GM20431 (cell line): ENCODE data around the gene TEX36.
"Not testable (repeated sequence)": the region's sequence is repeated elsewhere in the genome, so short reads cannot be mapped to it uniquely, and the experiment has no call there.

Source experiments
- in situ Hi-C: fragments of 300-500 bp; cut with MseI, MboI; formaldehyde crosslinking; loops from one replicate; pipeline ENCODE4 v1.15.0; 2020; ENCODE audit warnings: low sequenced_read_pairs; ENCODE audit not compliant: unreplicated experiment

TEX36 gene

DNA sequence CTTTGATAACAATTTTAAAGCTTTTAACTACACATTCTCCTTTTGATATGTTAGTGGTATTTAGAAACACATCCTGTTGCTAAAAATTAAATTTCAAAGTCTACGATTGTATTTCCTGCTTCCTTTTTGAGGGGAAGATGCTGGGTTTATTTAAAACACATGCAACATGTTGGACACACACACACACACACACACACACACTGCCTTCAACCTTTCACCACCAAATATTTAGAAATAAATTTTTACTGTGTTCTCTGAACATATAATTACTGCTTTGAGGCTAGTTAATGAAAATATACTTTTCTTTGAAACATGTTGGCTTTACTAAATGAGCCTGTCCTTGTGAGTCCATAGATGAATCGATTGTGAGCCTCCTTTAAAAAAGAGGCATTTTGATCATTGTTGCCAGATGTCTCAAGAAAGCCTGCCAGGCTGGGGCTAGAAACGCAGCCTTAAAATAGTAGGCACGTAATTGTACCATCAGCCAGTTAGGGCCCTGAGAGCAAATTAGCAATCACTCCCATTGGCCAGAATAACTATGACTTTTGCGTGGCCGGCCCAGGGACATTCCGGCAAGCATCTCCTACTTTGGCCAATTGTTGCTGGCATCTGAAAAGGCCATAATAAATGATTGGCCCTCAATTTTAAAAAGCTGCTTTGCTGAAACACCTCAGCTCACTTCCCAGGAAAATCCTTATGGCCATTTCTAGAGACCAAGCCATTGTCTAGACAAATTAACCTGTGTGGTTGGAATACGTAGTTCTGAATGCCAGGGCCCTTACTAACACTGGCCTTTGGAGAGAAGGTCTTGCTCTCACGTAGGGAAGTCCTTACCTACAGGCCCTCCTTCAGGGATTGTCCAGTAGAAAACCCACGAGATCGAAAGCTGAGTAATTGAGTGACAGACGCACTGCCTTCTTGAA, 9.9 kb upstream of the TEX36 start:
- in situ Hi-C loops = no loop called here

DNA sequence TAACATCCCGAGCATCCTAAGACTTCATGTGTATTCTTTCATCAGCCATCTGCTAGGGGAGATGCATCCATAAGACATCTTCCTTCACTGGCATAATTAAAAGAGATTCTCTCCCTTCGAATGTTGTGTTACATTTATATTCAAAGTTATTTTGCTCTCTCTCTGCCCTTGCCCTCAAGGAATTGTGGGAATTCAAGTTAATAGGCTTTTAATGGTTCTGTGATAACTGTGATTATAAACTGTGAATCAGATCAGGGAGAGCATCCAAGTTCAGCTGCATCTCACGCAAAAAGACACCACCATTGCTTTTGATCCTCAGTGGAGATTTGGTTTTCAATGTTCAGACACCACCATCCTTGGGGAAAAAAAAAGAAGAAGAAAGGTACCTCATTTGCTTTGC, 9.2 kb upstream of the TEX36 start:
- in situ Hi-C loops = no loop called here

DNA sequence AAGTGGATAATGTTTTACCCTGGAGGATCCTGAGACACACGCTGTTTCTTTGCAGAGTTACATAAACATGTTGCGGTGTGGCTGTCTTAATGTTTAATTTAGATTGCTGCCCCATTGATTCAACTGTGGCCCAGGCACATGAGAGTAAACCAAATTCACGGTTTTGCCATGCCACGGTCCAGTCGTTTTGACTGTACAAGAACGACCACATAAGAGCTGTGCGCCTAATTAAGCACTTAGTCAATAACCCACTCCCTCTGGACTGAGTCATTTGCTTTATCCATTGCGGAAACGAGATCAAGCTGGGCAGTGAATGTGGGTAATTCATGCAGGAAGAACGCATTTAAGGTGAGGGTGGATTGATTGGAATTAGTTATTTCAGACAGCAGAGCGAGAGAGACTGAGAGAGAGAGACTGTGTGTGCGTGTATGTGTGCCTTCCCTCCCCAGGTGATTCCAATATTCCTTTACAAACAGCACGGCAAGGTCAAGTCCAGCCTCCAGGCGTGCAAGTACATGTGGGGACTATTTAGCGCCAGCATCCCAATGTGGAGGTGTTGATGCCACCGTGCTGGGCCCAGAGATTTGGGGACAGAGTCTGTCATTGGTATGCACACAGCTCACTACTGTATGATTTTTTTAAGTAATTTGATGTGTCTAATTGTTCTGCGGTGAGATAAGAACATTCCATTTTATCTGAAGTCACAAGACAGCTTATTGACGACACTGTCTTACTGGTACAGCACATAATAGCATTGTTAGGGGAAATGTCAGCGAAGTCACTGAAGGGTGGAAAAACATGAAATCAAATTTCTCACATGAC, 8.4 kb upstream of the TEX36 start:
- in situ Hi-C loops = no loop called here

DNA sequence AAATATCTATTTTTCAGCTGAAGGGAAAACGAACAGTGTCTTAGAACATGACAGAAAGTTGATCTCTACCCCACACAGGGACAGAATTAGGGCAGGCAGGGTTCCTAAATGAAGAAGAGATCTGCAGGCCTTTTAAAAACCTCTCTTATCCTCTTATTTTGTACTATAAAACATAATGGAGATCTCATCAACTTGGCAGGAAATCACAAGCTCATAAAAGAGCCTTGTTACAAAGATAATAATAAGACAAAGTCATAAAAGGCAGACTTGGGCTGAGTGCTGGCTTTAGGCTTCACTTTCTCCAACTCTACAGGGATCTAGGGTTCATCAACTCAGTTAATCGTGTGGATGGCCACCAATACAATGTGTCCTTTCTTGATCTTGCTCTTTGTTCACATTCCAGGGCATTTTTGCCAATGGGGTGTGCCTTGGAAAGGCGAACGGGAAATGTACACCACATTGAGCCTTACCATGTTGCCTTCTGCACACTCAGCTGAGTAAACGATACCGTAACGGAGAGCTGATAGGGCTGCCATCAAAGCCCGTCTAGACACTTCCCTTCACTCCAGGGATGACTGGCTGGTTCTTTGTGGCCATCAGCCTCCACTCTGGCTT, 7.1 kb upstream of the TEX36 start:
- in situ Hi-C loops = no loop called here

DNA sequence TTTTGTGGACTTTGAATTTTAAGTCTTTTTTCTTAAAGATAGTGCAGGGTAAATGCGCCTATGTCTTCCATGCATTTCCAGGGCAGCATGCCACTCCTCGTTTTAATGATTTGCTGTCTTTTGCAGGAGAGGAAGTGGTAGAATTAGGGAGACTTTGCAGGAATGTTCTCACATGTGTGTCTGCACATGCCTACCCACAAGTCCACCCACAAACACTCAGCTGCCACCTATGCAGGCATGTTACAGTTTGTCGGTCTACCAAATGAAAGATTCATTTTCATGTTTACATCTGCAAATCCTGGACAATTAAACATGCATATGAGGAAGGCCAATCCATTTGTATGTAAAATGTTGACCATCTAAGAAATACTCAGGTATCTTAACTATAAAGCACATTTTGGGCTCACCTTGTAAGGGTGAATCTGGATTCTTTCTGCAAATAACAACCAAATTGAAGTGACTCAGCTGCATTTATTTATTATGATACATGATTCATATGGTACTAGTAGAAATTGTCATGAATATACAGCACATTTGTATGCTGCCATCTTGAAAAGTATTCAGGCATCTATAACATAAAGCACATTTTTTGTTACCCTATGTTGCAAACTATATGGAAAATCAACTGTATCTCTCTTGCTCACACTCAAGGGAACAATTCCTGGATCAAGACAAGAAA, 4.7 kb upstream of the TEX36 start:
- in situ Hi-C loops = no loop called here

DNA sequence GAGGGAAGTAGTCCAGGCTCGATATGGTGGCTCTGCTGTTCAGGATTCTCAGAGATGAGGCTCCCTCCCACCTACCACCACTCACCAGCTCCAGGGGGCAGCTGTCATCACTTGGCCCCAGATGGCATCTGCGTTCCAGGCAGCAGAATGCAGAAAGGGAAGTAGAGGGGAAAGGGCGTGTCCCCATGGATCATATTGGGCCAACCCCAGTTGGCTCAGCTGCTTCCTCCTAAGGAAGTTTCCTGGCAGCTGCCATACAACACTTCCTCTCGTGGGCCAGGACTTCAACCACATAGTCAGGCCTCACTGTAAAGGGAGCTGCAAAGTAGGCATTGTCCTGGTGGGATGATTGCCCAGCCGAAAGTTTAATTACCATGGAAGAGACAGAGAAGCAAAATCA, 1.6 kb upstream of the TEX36 start:
- in situ Hi-C loops = no loop called here

DNA sequence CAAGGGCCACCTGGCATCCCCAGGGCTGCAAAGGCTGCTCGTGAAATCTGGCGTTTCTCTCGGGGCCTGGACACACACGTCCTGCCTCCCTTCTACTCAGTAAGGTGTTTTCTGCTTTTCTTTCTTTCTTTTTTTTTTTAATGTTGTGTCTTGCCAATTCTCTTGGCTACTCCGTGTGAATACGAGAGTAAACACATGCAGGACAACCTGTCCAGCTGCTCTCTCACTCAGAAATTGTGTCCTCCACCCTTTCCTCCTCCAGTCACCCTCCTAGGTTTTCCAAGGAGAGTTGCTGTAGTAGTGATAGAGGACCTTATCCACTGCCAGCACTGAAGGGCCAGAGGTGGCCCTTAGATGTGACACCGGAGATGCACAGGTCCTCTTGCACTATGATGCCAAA, 858 bp upstream of the TEX36 start:
- in situ Hi-C loops = no loop called here

DNA sequence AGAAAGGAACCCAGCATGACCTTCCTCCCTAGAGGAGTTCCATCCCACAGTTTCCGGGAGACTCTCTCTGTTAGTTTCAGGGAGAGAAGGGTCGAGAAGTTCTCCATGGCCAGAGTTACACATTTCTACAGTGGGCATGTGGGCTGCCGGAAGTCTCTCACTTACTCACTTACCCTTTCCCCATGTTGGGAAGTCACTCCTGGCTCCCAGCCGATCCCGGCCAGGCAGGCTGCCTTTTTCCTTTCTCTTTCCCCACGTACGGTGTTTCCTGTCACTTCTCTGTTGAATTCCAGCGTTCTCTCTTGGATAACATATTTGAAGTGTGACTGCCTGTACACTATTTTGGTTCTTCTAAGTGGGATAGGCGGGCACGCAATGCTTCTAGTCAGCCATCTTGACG, 3.5 kb downstream of the TEX36 start:
- in situ Hi-C loops = no loop called here

DNA sequence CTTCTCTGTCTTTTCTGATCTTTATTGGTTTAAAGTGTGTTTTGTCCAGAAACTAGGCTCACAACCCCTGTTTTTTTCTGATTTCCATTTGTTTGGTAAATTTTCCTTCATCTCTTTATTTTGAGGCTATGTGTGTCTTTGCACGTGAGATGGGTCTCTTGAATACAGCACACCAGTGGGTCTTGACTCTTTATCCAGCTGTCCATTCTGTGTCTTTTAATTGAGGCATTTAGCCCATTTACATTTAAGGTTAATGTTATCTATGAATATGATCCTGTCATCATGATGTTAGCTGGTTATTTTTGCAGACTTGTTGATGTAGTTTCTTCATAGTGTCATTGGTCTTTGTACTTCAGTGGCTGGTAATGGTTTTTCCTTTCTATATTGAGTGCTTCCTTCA, 10.1 kb downstream of the TEX36 start:
- in situ Hi-C loops = no loop called here

DNA sequence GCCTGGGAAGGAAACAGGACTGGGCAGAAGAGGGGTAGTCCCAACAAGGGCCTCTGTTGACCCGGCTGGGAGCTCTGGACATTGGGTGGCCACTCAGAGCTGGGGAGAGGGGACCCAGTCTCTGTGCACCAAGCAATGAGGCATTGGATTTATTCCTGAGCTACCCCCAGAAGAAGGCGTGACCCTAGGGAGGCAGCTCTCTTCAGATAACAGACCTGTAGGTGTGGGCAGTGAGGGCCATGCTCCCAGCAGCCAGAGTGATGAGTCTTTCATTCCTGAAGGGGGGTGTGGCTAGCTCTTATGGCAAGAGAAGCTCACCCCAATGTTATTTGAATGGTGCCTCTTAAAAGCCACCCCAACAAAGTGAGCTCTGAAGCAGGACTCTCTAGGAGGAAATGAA, 20.4 kb downstream of the TEX36 start:
- in situ Hi-C loops = no loop called here

DNA sequence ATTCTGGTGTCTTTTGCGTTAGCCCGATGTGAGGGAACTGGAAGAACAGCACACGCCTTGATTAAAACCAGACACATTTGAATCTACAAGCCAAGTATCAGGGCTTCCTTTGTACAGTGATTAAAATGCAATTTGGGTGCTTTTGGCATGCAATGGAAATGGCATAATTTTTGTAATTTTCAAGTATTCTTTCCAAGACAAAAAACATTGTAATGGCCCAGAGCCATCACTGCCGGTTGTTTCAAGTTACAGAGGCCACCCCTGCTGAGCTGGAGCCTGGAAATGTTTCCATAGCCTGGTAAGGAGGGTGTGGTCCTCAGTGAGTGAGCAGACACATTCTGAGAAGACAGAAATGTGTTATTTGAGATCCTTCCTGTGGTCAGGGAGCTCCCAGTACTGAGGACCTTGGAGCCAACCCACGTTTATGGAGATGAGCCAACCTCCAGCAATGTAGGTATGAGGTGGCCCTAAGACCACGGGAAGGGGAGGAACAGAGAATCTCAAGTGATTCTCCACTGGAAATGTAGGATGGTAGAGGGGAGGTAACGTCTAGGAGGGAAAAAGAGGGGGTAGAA, 20.9 kb downstream of the TEX36 start:
- in situ Hi-C loops = no loop called here

DNA sequence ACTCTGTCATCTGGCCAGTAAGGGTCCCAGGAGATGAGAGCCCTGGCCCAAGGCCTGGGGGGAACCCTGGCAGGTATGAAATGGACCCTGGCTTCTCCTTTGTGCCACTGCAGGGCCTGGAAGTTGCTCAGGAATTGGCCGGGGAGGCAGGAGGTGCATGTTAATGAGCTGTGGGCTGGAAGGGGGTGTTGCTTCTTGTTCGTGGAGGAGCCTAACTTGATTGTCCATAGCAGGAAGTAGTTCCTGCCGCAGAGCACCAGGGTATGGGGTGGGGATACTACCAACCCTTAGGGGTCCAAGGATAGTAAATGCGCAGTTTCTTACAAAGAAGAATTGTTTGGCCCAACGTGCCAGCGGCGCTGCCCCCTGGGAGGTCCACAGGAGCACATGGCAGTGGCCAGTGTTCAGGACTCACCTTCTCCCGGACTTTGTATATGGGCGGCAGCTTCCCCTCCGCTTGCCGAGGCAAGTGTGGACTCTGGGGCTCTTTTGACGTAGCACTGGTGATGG, 21.5 kb downstream of the TEX36 start:
- in situ Hi-C loops = no loop called here

DNA sequence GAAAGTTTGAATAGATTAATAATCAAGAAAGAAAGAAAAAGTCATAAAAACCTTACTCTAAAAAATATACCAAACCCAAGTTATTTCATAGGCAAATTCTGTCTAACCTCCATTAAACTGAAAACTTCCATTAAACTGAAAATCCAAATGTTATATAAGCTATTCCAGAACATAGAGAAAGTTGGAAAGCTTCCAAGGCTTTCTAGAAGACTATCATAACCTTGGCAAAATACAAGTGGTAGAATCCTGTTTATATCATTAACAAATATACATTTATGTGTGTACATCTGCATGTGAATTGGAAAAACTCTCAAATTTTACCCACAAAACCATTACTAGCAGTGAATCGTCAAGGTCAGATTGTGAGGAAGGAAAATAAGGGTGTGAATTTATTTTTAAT, 23.9 kb downstream of the TEX36 start:
- in situ Hi-C loops = no loop called here

DNA sequence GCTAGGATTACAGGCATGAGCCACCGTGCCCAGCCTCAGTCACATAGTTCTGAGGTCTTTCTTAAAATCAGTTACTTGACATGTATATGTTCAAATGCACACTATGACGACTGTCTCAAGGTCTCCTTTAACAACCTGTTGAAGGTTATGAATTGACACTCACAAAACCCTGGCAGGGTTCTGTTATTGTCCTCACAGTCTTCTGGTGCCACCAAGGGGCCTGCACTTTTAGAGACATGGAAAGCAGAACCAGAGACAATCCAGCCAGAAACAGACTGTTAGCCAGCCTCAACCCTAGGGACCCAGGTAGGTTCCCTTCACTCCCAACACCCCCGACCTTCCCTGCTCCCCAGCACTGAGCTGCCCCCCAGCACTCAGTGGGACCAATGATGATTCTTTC, 26.4 kb downstream of the TEX36 start:
- in situ Hi-C loops = no loop called here

DNA sequence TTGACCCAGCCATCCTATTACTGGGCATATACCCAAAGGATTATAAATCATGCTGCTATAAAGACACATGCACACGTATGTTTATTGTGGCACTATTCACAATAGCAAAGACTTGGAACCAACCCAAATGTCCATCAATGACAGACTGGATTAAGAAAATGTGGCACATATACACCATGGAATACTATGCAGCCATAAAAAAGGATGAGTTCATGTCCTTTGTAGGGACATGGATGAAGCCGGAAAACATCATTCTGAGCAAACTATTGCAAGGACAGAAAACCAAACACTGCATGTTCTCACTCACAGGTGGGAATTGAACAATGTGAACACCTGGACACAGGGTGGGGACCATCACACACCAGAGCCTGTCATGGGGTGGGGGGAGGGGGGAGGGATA, 29.9 kb downstream of the TEX36 start:
- in situ Hi-C loops = not testable (repeated sequence)

DNA sequence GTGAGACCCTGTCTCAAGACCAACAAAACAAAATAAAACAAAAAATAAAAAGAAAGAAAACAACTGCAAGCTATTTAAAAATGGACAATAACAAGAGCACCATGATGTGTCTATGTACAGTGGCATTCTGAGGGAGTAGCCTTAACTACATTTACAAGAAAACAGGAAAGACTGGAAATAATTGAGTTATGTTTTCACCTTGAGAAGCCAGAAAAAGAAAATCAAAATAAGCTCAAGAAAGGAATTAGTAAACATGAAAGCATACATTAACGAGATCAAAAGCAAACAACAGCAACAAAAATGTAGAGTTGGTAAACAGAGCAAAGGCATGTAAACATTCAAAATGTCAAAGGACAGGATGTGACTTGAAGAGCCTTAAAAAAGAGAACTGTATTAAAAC, 36.7 kb downstream of the TEX36 start:
- in situ Hi-C loops = no loop called here

DNA sequence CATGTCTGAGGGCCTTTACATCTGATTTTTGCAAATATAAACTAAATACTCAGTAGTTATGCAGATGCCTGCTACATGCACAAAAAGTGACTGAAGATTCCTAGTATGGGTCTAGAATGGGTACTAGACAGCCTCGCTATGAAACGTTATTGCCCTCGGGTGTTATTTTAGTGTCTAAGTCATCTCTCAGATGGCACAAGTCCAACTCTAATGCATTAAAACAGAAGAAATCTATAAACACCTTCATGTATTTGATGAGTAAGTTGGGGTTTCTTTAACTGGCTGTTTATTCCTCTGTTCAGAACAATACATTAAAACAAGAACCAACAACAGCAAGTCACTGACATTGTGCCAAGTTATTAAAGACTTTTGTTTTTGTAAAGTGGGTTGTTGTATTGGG, 41.6 kb downstream of the TEX36 start:
- in situ Hi-C loops = no loop called here

DNA sequence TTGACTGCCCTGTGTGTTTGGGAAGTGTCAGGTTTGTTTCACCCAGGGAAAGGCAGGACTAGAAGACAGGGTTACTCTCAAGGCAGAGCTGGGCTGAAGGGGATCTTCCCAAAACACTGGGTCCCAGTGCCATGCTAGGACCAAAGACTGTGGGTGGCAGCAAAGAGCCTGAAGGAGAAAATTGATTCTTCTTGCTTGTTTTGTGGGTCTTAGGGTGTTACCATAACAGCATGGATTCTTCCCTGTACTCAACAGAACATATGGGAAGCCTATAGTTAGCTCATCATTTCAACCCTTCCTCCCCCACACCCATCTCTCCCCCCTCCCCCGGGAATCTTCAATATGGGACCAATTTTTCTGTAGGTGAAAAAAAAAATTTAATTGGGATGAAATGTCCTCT, 42.3 kb downstream of the TEX36 start:
- in situ Hi-C loops = no loop called here

DNA sequence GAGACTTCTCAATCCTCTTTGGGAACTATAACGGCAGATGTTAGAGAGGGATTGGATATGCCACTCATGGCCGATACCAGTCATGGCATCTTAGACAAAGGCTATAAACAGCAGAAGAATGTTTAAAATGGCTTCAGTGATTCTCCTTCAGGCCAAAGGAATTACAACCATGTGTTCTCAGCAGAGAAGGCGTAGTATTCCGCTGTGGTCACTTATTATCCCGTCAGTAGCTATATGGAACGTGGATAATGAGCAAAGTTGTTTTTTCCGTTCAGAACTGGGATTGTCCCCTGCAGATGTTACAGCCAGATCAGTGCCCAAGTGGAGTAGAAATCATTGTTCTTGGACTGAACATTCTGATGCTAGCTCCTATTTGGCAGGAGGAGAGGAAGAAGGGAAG, 43.1 kb downstream of the TEX36 start:
- in situ Hi-C loops = no loop called here

DNA sequence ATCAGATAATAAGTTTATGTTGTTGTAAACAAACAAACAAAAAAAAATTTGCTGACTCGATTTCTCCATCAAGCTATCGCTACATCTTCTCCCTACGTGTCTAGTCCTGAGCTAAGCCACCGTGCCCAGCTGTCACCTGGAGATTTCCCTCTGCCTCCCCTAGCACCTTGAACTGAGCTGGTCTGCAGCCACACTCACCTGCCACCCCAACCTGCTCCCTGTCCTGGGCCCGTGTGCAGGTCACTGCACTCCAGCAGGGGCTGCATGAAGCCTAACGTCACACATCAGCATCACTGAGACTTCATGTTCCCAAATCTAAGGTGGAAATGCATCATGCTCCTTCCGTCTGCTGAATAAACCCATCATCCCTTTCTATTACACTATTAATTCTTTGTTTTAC, 44.4 kb downstream of the TEX36 start:
- in situ Hi-C loops = no loop called here
